Stimulated activated CD8-positive, alpha-beta memory T cell treated with anti-CD3 and anti-CD28 coated beads, Interleukin-15, amount 100 ng/mL, for 24 hours (primary cell): ENCODE measurements around the gene STEEP1.
"Not testable (repeated sequence)": the region's sequence is repeated elsewhere in the genome, so short reads cannot be mapped to it uniquely, and the experiment has no call there.

Experiments used
- DNase-seq: peaks from one replicate; pipeline ENCODE4 v3.0.0-alpha.2; 2020; ENCODE audit warnings: low read depth

The STEEP1 gene

GRCh38 chrX:119529345-119530276, 35.6 kb downstream of the STEEP1 start:
- DNase-seq, result no peak

DNA sequence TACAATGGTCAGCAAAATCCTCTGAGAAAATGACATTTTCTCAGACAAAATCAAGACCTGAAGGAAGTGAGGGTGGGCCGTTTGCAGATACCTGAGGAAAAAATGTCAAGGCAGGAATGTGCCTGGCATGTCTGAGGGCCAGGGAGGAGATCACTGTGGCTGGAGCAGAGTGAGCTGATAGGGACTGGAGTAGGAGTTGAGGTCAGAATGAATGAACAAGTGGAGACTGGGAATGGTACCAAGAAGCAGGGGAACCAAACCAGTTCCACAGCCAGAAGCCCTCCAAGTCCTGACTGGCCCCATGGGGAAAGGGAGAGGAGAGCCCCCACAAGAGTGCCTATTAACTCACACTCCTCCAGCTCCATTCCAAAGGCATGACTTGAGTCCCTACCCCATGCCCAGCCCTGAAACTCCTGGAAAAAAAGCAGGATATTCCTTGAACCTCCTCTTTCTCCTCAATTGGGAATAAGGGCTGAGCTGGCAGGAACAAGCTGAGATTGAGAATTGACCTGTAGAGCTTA, 41.5 kb downstream of the STEEP1 start:
- DNase-seq, result no peak

DNA sequence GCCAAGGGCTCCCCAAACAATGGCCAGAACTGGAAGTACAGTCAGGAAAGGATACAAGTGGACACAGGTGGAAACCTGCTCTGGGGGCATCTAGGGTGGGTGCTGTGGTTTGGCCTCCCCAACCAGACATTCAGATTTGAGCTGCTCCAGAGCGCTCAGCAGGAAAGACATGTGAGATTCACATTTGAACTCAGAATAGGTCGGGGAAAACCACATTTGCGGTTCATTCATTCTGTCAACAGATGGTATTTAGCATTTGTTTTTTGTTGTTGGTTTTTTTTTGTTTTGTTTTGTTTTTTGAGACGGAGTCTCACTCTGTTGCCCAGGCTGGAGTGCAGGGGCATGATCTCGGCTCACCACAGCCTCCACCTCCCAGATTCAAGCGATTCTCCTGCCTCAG, 44.0 kb downstream of the STEEP1 start:
- DNase-seq, result no peak

DNA sequence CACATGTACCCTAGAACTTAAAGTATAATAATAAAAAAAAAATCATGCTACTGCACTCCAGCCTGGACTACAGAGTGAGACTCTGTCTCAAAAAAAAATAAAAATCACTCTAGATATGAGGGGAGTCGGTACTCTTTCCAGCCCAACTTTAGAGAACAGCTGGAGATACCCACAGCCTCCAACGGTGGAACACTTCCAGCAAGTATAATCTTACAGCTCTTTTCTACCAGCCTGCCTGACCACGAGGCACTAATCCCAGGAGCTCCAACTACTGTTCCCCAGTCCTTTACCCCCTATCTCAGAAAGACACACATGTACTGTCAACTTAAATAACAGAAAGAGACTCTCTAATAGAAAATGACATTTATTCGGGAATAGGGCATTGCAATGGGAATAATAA, 46.8 kb downstream of the STEEP1 start:
- no peak for DNase-seq

DNA sequence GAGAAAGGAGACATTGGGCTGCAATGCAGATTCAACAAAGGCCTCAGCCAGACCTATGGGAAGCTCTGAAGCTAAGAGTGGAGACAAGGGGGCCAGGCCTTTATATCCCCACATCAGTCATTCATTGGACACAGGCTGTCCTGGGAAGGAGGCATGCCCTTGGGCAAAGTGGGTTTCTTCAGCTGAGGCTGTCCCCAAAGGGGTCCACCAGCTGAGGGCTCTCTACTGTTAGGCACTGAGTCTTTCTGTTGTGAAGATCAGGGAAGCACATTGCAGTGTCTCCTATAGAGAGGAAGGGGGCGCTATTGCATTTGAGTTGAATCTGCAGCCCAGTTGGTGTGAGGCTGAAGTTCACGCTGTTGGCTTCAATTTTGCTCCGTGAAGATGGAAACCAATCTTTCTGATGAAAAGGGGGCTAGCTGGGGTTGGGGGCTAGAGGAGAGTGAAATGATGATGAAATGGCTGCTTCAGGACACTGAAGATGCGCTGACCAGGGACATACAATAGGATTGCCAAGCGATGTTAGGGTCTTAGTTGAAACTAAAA, 49.0 kb downstream of the STEEP1 start:
- no peak for DNase-seq

DNA sequence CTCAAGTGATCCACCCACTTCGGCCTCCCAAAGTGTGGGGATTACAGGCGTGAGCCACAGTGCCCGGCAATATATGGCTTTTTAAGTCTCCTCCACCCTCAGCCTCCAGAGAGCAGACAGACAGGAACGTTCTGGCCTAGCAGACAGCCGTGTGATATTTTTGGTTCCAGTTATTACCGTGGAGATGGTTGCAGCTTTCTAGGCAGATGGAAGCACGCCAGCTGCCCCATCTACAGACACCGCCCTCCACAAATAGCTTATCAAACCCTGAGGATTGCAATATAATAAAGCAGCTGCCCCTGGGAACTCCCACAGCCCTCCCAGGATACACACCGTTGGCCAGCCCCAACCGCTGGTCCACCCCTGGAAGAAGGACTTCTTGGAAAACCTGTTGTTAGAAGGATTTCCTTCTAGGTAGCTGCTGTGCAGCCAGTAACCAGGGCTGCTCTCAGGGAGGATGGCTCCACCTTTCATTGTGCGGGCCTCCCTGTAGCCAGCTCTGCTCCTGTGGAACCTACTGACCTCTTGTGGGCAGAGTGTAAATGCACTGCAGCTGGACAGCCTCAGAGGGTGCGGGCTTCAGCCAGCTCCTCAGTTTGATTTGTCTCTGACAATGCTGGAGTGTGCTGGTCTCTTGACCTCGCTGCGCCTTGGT, 52.9 kb downstream of the STEEP1 start:
- DNase-seq, result no peak

DNA sequence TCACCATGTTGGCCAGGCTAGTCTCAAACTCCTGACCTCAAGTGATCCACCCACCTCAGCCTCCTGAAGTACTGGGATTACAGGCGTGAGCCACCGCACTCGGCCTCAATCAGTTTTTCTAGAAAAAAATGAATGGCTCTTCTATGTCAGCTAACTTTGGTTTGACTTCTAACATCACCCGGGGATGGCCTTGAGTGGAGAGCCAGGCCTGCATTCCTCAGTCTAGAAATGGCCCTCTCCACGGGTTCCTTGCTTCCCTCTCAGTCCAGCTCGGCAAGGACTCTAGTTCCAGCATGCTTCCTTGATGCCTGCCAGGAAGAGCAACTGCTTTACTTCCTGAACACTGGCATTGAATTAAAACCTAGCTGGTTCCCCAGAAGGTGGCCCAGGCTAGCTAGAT, 58.0 kb downstream of the STEEP1 start:
- no peak for DNase-seq

DNA sequence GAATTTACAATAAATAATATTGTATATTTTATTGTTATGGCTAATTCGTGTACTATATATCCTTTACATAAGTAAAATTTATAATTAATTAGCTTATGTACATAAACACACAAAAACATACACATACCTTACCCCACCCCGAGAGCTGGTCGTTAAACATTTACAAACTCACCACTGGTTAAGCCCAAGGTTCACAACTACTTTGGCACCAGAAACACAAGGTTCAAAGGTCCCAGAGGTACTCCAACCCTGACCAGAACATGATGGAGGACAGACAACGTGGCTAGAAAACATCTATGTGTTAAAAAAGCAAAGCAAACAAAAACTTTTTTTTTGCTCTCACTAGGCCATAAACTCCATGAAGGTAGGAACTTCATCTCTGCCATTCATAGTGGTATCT, 59.3 kb downstream of the STEEP1 start:
- DNase-seq, result no peak

DNA sequence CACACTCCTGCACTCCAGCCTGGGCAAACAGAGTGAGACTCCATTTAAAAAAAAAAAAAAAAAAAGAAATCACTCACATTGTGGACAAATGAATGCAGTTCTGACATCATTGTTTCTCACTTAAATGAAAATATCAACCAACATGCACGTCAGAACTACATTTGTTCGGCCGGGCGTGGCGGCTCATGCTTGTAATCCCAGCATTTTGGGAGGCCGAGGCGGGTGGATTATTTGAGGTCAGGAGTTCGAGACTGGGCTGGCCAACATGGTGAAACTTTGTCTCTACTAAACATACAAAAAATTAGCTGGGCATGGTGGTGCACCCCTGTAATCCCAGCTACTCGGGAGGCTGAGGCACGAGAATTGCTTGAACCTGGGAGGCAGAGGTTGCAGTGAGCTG, 60.1 kb downstream of the STEEP1 start:
- DNase-seq, result not testable (repeated sequence)

DNA sequence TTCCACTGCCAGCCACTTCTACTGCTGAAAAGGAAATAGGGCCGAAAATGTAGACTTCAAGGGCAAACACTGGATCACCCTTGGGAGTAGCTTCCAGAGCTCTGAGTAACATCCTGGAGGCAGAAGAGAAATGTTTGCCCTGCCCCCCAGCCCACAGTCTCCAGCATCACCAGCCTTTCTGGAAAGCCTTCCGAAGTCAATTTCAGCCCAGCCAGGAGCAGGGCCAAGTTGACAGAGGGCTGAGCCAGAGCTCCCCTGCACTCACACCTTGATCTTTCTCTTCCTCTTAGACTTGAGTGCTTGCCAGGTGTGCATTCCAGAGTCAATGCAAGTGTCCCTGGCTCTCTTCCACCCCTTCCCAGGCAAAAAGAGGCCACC, 61.7 kb downstream of the STEEP1 start:
- no peak for DNase-seq

DNA sequence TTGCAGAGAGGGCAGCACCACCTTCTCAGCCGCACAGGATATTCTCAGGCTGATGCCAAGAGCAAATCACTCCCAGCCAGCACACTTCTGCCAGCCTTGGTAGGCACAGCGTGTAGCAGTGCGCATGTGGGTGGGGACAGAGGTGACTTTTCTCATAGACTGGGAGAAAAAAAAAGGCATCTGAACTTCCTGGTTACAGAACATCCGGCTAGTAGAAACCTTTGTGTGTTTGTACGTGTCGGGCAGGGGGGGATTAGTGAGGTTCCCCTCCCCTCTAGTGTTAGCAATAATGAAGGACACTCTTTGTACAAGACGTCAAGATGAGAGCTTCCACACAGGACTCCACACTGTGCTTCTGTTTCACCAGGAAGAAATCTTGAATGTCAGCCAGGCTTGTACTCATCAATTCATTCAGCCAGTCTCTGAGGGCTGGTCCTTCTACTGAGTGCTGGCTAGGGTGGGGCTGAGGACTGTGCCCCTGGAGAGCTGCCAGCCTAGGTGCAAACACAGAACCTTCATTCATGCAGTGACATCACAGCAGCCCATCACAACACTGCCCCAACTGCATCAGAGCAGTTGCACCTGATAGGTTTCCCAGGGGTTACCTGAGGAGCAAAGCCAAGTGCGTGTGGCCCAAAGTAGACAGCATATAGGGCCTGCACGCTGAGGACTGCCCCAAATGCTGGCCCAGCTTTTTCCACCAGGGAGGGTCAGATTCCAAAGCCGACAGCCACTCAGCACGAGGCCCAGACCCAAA, 62.3 kb downstream of the STEEP1 start:
- DNase-seq, result no peak

DNA sequence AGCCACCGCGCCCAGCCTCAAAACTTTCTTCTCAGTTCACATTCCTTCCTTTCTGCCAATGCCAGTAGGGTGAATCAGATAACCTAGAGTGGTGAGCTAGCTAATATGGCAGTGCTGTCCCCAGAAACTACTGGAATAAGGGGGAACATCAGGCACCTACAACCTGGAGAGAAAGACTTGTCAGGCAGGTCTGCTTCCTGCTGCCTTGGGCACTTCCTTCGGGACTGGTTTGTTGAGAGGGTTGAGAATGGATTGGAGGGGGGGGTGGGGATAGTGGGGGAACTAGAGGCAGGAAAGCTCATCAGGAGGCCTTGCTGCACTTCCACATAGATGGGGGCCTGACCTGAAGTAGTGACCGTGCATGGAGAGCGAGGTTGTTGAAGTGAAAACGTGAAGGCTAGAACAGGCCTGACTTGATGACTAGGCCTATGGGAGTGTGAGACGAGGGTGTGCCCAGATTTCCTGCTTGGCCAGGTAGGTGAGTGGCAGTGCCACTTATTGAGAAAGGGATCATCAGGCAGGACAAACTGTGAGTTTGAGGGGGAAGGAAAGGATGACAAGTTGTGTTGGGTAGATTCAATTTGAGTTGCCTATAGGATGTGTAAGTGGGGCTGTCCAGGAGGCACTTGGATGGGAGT, 63.6 kb downstream of the STEEP1 start:
- DNase-seq, result no peak

DNA sequence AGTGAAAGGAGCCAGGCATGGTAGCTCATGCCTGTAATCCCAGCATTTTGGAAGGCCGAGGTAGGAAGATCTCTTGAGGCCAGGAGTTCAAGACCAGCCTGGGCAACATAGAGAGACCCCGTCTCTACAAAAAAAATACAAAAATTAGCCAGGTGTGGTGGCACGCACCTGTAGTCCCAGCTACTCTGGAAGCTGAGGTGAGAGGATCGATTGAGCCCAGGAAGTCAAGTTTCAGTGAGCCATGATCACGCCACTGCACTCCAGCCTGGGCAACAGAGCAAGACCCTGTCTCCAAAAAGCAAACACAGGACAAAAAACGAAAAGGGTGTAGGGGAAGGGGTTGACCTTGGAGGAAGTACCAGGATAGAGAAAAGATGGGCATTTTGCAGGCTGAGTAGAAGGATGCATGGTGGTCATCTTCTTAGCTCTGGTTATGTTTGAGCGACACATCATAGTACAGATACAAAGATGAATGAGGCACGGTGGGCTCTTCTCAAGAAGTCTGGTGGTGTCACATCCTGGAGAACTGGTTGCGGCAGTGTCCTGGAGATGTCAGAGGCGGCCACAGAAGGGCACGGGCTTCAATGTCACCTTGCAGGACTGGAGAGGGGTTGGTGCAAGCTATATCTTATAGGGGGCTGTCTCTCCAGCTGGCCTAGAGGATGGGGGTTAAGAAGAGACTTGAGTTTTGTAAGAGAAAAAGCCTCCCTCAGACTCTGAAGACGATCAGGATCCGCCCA, 65.0 kb downstream of the STEEP1 start:
- DNase-seq, result no peak

- DNase-seq, result no peak
Measured at GRCh38 chrX:119497185-119497584, 68.0 kb downstream of the STEEP1 start.

- DNase-seq, result no peak
Measured at GRCh38 chrX:119495734-119496726, 69.2 kb downstream of the STEEP1 start.

DNA sequence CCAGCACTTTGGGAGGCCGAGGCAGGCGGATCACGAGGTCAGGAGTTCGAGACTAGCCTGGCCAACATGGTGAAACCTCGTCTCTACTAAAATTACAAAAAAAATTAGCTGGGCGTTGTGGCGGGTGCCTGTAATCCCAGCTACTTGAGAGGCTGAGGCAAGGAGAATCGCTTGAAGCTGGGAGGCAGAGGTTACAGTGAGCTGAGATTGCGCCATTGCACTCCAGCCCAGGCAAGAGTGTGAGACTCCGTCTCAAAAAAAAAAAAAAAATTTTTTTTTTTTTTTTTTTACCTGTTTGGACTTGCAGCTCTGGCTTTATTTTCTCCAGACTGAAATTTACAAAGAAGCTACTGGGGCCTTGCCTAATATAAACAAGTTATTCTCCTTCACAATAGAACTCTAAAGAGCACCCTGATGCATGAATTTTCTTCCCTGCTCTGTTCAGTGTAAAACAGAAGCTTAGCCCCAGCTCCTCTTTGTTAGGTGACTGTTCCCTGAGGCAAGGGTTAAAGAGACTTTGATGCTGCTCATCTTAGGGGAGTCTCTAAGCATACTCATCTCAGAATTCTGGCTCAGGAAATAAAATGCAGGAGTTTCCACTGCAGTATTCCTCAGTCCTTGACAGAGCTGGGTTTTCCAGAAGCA, 71.2 kb downstream of the STEEP1 start:
- not testable (repeated sequence) for DNase-seq

DNA sequence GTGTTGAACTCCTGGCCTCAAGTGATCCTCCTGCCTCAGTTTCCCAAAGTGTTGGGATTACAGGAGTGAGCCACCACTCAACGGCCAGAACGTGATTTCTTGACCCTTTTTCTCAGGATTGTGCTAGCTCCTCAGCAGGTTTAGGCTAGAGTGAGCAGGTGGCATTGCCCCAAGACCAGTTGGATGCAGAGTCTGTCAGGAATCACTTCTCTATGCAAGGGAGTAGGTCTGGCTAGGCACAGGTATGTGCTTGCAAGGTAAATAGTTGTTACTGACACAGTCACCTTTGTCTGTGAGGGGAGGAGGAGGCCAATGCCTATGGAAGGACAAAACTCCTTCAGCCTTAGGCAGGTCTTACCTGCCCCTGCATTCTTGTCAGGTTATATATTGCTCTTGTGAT, 72.7 kb downstream of the STEEP1 start:
- no peak for DNase-seq

GRCh38 chrX:119489212-119490074, 75.8 kb downstream of the STEEP1 start:
- no peak for DNase-seq
